ENCODE data around the gene GSG1L.

DNA sequence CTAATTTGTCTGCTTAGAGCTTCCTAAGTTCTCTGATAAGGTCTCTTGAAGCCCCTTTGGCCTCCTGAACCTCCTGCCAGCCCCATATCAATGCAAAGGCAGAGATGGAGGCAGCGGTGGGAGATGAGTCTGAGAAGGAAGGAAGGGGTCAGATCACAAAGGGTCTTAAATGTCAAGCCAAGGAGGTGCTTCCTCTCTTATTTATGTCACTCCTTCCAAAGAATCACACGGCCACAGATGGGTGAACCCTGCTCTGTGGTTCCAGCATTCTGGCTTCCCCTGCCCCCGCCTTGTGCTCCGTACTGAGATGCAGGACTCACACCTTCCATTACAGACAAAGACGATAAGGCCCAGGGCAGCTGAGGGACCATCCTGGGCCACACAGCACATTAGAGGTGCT is 96.3 kb downstream of the GSG1L start:
- TF ChIP-seq POLR2AphosphoS5 (IDR thresholded peaks at IDR 0.05), result no peak
- TF ChIP-seq, protein P1, sequence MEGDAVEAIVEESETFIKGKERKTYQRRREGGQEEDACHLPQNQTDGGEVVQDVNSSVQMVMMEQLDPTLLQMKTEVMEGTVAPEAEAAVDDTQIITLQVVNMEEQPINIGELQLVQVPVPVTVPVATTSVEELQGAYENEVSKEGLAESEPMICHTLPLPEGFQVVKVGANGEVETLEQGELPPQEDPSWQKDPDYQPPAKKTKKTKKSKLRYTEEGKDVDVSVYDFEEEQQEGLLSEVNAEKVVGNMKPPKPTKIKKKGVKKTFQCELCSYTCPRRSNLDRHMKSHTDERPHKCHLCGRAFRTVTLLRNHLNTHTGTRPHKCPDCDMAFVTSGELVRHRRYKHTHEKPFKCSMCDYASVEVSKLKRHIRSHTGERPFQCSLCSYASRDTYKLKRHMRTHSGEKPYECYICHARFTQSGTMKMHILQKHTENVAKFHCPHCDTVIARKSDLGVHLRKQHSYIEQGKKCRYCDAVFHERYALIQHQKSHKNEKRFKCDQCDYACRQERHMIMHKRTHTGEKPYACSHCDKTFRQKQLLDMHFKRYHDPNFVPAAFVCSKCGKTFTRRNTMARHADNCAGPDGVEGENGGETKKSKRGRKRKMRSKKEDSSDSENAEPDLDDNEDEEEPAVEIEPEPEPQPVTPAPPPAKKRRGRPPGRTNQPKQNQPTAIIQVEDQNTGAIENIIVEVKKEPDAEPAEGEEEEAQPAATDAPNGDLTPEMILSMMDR (IDR thresholded peaks at IDR 0.05), result no peak
- no peak for TF ChIP-seq POLR2A (IDR thresholded peaks at IDR 0.05)
